GM21576 (cell line): Measurements from ENCODE around the gene MAST3.
"Not testable (repeated sequence)": the region's sequence is repeated elsewhere in the genome, so short reads cannot be mapped to it uniquely, and the experiment has no call there.

Source experiments
- ATAC-seq: cut with Tn5 transposase; IDR thresholded peaks from one replicate; pipeline ENCODE4 v1.9.1; 2021; ENCODE audit warnings: mild to moderate bottlenecking, moderate library complexity; ENCODE audit not compliant: unreplicated experiment

The MAST3 gene

DNA sequence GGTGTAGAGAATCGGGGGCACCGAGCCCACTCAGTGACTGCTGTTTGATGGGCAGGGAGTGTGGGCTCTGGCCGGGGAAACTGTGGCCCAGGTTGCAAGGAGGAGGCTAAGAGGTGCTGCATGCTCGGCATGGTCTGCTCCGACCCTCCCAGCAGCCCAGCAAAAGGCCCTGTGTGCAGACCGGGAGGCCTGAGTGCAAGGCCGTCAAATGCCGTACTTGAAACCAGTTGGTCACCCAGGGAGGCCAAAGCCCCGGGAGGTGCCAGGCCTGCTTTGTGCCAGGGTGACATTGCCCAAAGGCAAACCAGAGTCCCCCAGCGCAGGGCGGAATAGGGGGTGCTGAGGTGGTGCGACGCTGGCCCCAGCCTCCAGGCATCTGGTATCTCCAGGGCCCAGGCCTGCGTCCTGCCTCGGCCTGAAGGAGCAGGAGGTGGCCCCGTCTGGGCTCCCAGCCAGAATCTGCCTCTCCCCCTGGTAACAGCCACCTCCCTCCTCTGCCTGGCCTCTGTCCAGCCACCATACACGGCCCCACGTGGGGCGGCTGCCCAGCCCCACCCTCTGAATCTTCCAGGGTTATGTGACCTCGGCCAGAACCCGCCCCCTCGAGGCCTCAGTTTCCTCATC is 59.4 kb downstream of the MAST3 start:
- no peak for ATAC-seq

DNA sequence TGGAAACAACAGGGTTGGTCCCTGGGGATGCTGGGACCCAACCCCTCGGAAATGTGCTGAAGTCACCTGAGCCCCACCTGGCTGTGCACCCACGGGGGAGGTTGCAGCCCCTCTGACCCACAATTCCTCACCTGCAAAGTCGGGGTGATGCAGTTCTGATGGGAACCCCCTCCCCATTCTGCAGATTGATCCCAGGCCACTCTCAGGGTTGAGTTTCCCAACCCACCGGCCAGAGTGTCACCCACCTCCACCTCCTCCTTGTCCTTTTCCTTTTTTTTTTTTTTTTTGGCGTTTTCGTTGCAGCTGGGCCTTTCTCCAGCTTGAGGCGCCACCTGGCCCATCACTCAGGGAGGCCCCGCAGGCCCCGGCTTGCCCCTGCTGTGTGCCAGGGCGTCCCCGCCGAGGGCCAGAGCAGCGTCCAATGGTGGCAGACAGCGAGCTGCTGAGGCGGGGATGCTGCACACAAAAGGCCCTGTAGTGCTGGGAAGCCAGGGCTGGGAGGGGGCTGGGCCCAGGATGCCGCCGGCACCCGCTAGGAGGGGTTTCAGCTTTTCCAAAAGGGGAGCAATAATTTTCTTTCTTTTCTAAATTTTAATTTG is 60.0 kb downstream of the MAST3 start:
- no peak for ATAC-seq

DNA sequence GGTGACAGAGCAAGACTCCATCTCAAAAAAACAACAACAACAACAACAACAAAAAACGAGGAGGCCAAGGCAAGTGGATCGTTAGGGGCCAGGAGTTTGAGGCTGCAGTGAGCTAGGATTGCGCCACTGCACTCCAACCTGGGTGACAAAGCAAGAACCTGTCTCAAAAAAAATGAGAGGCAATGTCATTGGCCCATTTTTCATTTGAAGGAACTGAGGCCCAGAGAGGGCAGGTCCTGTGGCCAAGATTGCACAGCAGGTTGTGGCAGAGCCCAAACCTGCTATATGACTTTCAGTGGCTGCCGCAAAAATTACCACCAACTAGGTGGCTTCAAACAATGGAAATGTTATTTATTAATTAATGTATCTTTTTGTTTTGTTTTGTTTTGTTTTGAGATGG is 60.9 kb downstream of the MAST3 start:
- ATAC-seq = no peak

DNA sequence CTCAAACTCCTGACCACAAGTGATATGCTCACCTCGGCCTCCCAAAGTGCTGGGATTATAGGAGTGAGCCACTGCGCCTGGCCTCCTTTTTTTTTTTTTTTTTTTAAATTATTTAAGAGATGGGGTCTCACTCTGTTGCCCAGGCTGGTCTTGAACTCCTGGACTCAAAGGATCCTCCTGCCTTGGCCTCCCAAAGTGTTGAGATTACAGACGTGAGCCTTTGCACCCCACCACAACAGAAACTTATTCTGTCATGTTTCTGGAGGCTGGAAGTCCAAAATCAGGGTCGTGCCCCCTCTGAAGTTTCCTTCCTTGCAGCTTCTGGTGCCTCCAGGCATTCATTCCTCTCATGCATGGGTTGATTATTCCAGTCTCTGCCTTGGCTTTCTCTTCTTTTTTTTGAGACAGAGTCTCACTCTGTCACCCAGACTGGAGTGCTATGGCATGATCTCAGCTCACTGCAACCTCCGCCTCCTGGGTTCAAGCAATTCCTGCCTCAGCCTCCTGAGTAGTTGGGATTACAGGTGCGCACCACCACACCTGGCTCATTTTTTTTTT is 61.6 kb downstream of the MAST3 start:
- not testable (repeated sequence) for ATAC-seq

DNA sequence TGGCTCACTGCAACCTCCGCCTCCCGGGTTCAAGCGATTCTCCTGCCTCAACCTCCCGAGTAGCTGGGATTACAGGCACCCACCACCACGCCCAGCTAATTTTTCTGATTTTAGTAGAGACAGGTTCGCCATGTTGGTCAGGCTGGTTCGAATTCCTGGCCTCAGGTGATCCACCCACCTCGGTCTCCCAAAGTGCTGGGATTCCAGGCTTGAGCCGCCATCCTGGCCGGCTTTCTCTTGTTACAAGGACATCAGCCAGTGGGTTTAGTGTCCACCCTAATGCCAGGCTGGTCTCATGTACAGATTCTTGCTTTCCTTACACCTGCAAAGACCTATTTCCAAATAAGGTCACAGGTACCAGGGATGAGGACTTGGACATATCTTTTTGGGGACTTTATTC is 62.2 kb downstream of the MAST3 start:
- ATAC-seq = no peak

DNA sequence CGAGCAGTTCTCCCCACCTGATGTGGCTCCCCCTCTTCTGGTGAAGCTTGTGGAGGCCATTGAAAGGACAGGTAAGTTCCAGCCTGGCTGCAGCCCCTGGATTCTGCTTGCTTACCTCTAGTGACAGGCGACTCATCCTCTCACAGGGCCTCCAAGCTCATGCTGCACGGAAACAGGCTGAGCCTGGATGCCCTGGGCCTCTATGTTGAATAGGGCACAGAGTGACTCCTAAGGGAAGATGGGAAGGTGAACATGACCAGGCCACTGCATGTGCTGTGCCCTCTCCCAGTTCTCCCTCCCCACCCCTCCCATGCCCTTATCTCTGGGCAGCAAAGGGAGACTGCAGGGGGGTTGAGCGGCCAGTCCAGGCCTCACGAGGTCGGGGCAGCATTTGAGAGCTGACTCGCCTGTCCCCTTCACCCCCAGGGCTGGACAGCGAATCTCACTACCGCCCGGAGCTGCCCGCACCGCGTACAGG is 63.0 kb downstream of the MAST3 start:
- ATAC-seq = no peak

DNA sequence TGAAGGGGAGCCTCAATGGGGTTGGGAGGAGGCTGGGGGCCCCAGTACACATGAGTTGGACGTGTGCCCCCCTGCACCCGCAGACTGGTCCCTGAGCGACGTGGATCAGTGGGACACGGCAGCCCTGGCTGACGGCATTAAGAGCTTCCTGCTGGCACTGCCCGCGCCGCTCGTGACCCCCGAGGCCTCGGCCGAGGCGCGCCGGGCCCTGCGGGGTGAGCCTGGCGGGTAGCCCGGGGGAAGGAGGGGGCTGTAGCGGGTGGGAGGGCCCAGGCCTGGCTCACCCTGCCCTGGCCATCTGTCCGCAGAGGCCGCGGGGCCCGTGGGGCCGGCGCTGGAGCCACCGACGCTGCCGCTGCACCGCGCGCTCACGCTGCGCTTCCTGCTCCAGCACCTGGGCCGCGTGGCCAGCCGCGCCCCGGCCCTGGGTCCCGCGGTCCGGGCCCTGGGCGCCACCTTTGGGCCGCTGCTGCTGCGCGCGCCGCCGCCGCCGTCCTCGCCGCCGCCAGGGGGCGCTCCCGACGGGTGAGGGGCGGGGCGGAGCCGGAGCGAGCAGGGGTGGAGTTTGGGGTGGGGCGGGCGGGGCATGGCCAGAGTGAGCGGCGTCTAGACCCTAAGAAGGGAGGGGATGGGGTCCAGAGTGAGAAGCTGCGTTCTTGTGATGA is 63.5 kb downstream of the MAST3 start:
- ATAC-seq = peak; percentile 72

DNA sequence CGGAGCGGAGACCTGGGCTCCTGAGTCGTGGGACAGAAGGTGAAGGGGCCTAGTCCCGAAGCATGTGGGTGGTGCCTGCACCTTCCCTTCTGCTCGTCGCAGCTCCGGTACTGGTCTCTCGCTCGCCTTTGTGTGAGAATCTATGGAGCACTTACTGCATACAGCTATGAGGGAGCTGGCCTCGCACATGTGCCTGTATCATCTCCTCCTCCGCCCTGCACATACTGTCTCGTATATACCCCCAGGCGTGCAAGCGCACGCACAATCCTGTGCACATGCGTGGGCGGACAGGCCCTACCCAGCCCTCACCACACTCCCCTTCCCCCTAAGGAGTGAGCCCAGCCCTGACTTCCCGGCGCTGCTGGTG is 64.0 kb downstream of the MAST3 start:
- no peak for ATAC-seq

DNA sequence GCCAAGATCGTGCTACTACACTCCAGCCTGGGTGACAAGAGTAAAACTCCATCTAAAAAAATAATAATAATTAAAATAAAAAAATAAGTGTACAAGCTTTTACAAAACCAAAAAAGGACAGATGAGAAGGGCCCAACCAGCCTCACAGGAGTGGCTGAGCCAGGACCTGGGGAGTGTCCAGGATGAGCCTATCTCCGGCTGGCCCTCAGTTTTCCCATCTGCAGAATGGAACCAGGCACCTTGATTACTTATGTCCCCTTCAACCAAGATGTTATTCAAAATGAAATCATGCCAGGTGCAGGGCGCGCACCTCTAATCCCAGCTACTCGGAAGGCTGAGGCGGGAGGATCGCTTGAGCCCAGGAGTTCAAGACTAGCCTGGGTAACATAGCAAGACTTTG is 66.5 kb downstream of the MAST3 start:
- ATAC-seq = no peak

DNA sequence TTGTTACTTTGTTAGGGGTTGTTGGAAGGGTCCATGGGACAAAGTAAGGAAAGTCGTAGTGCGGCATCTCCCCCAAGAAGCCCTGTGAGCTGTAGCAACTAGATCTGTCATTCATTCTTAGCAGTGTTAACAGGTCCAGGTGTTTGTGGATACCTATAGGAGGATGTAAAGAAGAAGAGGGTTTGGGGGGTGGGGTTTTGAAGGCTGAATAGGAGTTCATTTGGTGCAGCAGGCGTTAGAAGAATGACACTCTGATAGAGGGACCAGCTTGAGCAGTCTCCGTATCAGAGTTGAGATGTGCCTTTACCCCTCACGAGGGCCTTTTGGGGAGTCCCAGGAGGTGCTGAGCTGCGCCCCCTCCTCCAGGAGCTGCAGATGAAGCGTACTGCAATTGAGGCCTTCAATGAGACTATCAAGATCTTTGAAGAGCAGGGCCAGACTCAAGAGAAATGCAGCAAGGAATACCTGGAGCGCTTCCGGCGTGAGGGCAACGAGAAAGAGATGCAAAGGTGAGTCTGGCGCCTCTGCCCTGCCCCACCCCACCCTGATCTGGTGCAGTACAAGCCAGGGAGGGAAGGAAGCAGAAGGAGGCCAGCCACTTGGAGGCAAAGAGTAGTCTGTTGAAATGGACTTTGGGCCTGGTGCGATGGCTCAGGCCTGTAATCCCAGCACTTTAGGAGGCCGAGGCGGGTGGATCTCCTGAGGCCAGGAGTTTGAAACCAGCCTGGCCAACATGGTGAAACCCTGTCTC is 68.4 kb downstream of the MAST3 start:
- no peak for ATAC-seq

DNA sequence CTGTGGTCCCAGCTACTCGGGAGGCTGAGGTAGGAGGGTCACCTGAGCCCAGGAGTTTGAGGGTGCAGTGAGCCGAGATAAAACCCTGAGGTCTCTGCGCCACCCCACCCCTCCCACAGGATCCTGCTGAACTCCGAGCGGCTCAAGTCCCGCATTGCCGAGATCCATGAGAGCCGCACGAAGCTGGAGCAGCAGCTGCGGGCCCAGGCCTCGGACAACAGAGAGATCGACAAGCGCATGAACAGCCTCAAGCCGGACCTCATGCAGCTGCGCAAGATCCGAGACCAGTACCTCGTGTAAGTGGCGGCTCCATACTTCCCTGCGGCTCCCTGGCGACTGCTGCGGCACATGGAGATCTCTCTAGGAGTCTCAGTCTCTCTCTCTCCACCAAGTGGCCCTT is 69.4 kb downstream of the MAST3 start:
- no peak for ATAC-seq

DNA sequence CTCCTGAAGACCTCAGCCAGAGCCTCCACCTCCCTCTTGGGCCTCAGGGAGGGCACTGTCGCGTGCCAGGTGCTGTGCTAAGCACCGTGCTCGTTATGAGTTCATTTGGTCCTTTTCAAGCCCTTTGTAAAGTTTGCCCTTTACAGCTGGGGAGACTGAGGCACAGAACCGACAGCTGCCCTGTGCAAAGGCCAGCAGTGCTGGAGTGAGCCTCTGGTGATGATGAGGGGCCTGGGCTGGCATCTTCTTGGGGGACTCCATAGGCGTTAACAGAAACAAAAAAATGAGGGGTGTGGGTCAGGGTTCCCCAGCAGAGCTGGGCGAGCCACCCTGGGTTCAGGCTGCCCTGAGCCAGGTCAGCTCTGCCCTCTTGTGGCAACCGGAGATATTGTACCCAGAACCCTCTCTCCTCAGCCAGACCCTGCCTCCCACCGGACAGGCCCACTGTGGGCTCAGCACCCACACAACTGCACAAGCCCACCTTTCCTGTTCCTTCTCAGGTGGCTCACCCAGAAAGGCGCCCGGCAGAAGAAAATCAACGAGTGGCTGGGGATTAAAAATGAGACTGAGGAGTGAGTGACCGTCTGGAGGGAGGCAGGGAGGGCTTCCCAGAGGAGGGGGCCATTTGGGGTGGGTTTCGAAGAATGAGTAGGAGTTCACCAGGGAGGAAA is 70.5 kb downstream of the MAST3 start:
- no peak for ATAC-seq

DNA sequence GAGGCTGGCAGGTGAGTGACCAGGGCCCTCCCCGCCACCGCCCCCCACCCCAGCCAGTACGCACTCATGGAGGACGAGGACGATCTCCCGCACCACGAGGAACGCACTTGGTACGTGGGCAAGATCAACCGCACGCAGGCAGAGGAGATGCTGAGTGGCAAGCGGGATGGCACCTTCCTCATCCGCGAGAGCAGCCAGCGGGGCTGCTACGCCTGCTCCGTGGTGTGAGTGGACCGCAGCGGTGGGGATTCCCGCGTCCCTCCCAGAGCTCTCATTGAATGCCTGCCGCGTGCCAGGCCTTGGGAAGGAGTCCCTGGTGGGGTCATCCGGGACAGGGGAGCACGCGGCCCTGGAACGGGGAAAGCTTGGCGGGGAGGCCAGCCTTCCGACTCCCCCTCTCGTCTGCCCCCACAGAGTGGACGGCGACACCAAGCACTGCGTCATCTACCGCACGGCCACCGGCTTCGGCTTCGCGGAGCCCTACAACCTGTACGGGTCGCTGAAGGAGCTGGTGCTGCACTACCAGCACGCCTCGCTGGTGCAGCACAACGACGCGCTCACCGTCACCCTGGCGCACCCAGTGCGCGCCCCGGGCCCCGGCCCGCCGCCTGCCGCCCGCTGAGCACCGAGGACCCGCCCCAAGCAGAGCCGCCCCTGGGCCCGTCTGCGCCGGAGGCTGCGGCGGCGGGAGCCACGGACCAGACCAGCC is 71.2 kb downstream of the MAST3 start:
- ATAC-seq = no peak

DNA sequence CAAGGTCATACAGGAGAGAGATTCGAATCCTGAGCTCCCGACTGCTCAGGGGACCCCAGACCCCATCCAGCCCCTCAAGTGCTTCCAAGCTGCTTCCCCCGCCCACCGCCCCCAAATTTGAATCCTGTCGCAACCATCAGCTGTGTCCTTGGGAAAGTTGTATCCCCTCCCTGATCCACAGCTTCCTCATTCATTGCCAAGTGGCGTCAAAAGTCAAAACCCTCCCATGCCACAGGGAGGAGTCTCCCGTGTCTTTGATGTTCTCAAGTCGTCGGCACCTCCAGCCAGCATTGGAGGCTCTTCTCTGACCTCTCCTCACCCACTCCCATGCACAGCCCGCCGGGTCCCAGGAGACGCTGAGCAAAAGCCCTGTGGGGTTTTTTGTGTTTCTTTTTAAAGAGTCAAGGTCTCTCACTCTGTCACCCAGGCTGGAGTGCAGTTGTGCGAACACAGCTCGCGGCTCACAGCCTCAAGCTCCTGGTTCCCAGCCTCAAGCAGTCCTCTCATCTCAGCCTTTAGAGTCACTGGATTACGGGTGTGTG is 73.2 kb downstream of the MAST3 start:
- no peak for ATAC-seq

DNA sequence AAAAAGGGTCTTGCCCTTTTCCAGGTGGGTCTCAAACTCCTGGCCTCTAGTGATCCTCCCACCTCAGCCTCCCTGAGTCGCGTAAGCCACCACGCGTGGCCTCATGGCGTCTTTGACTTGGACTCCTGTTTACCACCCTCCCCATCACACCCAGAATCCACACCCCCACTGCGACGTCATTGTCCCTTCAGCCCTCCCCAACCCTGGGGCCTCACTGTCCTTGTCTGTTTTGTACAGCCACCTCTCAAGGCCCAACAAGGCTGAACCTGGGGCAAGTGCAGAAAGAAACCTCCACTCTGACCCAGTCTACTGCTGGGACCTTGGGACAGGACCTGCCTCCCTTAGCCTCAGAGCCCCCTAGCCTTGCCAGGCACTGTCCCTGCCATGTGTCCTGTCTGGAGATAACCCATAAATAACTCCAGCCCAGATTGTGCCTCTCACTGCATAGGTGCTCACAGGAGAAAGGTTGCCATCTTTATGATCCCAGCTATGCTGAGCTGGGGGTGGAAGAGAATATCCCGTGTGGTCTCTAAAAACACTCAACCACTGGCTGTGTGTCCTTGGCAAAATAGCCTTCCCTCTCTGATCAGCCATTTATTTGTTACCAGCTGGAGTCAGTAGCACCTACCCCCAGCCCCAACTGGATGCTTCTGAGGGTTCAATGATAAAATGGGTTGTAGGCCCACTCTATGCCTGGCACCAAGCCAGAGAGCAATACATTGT is 74.2 kb downstream of the MAST3 start:
- ATAC-seq = no peak

DNA sequence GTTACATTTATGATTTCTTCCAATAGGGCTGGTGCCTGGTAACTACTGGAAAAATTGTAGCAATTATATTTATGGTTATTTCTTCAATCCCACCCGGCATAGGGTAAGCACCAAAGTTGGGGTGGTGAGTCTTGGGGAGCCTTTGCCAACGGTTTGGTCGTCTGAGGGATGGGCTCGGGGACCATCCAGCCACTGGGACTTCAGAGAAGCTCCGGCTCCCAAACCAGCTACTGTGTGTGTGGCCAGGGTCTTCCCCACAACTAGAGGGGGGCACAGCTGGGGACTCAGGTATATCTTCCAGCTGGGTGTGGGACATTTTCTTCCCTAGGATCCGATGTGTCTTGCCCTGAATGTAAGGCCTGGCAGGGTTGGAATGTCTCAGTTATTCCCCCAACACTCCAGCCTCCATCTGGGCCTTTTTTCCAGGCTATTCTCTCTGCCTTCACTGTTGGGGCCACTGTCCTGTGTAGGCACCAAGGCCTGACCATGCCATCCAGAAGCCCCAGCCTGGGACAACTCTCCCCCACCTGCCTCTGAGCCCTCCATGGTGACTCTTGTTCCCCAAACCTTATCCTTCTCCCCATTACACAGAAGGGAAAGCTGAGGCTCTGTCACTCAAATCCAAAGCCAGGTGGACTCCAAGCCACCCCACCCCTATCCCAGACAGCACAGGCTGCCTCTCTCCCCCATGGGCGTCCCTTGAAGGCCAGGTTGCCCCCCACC is 74.9 kb downstream of the MAST3 start:
- ATAC-seq = no peak

DNA sequence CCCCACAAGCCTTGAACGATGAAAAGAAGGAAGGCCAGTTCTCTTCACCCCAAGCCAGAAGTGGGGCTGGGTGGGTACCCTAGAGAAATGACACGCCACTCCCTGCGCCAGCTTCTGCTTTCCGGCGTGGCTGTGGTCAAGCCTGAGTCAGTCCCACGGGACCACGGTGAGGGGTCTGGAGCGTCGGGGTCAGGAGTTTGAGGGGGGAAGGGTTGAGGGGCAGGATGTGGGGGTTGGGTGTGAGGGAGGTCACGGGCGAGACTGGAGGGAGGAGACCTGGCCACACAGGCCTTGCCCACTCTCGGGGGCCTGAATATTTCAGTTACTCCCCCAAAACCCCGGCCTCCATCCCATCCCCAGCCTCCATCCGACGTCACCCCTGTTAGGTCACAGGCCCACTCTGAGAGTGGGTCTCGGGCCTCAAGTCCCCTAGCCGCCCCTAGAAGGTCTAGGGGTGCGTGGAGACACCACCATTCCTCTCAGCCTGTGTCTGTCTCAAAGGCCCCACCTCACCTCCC is 75.5 kb downstream of the MAST3 start:
- ATAC-seq = no peak

DNA sequence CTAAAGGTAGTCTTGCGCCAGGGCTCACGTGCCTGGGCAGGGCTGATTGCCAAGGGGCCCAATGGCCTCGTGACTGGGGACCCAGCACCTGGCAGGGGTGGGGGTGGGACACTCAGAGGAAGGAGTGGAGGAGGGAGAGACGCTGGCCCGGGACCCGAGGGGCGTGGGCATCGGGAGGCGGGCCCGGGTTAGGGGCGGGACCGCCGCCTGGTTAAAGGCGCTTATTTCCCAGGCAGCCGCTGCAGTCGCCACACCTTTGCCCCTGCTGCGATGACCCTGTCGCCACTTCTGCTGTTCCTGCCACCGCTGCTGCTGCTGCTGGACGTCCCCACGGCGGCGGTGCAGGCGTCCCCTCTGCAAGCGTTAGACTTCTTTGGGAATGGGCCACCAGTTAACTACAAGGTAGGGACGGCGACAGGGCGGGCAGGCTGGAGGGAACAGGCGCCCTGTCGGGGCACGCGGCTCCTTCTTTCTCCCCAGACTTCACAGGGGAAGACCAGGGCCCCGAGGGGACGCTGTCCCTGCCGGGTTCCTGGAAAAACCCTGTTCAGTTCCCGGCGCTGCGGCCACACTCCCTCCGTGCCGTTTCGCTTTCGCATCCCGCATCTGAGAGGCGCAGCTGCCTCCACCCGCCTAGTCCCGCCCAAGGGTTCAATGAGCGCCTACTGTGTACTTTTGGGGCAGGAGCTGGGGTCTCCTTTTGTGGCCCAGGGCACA is 76.2 kb downstream of the MAST3 start, which contains the start of gene IFI30:
Gene IFI30 (plus strand): TSS at position 242 of the 717 bp plus-strand sequence. CDS start 29 bp downstream, at position 271.
- ATAC-seq = peak; percentile 45
